Inflammatory macrophage (primary cell): Measurements from ENCODE around the gene NNMT.

Experiments
- DNase-seq, 2 donors: peaks; one replicate each; pipeline ENCODE4 v3.0.0-alpha.2; 2020 to 2022
- total RNA-seq, 18 experiments: gene quantifications; one replicate each; lab custom pipeline; 2026; ENCODE audit warnings: mixed read lengths in 6 of 18, inconsistent platforms in 2 of 18; lab: John Stamatoyannopoulos, UW

The NNMT gene
- total RNA-seq, result 0 to 0.21 (median 0) reads per million in 18 experiments

DNA sequence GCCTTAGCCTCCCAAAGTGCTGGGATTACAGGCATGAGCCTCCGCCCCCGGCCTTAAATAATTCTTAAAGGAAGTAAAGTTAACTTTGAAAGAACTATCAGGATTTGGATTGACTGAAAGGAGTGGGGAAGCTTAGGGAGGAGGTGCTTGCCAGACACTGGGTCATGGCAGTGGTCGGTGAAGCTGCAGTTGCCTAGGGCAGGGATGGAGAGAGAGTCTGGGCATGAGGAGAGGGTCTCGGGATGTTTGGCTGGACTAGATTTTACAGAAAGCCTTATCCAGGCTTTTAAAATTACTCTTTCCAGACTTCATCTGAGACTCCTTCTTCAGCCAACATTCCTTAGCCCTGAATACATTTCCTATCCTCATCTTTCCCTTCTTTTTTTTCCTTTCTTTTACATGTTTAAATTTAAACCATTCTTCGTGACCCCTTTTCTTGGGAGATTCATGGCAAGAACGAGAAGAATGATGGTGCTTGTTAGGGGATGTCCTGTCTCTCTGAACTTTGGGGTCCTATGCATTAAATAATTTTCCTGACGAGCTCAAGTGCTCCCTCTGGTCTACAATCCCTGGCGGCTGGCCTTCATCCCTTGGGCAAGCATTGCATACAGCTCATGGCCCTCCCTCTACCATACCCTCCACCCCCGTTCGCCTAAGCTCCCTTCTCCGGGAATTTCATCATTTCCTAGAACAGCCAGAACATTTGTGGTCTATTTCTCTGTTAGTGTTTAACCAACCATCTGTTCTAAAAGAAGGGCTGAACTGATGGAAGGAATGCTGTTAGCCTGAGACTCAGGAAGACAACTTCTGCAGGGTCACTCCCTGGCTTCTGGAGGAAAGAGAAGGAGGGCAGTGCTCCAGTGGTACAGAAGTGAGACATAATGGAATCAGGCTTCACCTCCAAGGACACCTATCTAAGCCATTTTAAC lies at the start of gene NNMT:
Gene NNMT, plus strand, starts transcription at position 724 of the 929 bp plus-strand sequence. Its CDS starts 158 bp downstream, at position 882.
- DNase-seq, result no peak

DNA sequence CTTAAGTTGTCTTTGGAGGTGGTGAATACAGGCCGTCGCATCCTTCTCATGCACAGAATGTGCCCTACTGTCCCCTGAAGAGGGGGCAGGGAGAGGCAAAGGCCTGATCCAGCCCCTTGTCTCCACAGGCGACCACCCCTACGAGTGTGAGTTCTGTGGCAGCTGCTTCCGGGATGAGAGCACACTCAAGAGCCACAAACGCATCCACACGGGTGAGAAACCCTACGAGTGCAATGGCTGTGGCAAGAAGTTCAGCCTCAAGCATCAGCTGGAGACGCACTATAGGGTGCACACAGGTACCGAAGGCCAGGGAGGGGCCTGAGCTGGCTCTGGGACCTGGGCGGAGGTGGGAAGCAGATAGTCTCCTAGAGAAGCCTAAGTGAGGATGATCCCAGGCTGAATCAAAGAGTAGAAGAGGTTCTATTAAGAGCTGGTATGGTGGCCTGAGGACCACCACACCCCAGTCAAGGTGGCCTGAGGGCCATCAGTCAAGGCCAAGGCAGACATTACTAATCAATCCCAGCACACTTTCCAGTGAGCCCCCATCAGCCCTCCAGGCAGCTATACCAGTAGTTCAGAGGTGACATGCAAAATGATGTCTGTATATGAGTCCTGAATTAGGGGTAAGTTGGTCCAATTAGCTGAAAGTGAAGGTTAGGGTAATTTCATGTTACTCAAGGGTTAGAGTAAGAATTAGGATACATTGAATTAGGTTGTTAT lies 49.0 kb upstream of the NNMT start:
- no peak for DNase-seq

DNA sequence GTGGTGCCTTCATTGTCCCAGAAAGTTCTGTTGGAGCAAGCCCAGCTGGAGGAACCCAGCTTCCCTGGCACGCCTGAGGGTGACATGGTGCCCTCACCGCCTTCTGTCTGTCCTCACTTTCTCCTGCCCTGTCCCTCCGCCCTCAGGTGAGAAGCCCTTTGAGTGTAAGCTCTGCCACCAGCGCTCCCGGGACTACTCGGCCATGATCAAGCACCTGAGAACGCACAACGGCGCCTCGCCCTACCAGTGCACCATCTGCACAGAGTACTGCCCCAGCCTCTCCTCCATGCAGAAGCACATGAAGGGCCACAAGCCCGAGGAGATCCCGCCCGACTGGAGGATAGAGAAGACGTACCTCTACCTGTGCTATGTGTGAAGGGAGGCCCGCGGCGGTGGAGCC lies 46.0 kb upstream of the NNMT start:
- DNase-seq, result no peak

DNA sequence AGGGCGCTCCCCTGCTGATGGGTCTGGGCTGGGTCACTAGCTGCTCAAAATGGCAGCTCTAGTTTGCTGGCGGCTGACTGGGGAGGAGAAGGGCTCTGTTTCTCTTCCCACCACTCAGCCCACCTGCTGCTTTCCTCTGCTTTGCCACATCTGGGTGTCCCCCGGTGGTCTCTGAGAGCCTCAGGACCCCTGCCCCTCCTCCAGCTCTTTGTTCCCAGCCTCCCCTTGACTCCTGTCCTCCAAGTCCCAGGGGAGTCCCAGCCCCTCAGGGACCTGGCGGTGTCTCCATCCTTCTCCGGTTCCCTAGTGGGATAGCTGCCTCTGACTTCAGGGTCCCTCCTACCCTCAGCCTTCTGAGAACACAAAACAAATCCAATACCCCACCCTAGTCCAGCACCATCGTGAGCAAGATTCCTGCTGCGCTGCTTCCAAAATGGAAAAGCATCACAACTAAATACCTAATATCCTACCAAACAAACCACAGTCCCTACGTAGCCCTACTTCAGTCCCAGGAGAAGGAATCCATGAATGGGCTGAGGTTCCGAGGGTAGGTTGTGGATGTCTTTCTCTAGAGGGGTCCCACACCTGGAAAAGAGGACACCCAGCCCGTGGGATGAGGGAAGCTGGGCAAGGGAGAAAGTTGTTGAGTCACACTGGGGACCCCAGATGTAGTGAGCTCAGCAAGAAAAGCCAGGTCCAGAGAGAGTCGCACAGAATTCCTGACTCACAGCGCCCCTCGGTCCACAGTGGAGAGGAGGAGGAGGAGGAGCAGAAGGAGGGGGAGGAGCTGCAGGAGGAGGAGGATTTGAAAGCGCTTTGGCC lies 45.0 kb upstream of the NNMT start:
- DNase-seq, result no peak

DNA sequence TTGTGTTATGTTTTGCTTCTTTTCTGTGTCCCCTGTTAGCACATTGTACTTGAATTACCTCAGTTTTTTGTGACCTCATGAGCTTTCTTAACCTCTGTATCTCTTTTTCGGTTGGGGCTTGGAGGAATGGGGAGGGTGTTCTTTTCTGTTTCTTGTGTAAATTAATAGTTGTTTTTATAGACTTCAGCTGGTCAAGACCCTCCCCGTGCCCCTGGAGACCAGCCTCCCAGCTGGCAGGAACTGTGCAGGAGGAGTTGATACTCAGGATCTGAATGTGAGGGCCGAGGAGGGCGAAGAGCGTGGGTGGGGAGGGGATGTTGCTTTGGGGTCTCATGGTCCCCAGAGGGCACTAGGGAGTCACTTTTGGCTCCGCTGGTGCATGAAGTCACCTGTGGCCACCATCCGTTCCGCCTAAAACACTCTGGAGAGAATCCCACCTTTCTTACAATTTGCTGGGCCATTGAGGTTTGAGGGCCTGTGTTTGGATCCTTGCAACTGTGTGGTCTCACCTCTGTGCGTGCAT lies 44.3 kb upstream of the NNMT start:
- DNase-seq, result no peak

DNA sequence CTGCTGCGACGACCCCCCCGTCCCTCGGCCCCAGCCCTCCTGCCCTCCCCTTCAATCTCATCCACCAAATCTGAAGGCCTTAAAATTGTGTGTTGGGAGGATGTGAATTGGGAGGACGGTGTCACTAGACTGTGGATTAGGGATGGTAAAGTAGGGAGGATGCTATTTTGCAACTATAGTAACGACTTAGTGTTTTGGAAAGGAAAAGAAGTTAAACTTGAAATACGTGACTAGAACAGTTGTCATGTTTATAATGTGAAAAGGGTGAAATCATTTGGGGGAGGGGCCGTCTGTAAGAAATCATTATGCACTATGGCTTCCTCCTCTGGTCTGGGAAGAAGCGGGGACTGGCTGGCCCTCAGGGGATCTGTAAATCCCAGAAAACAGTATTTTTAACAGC lies 43.4 kb upstream of the NNMT start:
- DNase-seq, result no peak

DNA sequence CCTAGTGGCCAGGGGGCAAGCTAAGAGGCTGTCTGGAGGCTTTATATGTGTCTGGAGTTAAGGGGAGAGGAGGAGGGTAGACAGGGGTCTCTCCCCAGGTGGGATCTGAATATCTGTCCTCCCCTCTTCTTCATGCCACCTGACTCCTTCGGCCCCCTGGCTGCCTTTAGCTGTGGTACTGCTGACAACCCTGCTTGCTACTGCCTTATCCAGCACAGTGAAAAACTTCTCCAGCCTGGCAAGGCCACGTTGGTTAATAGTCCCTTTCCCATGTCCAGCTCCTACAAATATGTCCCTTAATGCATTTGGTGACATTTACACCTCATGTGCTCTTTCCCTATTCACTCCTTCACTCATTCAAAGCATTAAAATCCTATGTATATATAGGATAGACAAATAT lies 42.4 kb upstream of the NNMT start:
- DNase-seq, result no peak

DNA sequence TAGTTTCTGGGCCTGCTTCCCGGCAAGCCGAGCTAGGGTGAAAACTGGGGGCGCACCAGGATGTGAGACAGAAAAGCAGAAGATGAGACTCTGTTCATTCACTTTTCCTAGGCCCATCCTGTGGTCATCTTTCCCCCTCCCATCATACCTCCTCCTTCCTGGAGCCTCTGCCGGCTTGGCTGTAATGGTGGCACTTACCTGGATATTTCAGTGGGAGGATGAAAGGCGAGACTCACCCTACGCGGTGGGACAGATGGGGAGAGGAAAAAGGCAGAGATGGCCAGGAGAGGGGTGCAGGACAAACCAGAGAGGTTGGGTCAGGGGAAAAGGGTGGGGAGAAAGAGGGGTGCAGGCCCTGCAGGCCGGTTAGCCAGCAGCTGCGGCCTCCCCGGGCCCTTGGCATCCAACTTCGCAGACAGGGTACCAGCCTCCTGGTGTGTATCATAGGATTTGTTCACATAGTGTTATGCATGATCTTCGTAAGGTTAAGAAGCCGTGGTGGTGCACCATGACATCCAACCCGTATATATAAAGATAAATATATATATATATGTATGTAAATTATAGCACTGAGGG lies 41.5 kb upstream of the NNMT start:
- DNase-seq, result no peak

DNA sequence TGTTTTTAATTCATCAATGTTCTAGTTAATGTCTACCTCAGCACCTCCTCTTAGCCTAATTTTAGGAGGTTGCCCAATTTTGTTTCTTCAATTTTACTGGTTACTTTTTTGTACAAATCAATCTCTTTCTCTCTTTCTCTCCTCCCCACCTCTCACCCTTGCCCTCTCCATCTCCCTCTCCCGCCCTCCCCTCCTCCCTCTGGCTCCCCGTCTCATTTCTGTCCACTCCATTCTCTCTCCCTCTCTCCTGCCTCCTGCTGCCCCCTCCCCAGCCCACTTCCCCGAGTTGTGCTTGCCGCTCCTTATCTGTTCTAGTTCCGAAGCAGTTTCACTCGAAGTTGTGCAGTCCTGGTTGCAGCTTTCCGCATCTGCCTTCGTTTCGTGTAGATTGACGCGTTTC lies 40.9 kb upstream of the NNMT start:
- DNase-seq, result no peak

DNA sequence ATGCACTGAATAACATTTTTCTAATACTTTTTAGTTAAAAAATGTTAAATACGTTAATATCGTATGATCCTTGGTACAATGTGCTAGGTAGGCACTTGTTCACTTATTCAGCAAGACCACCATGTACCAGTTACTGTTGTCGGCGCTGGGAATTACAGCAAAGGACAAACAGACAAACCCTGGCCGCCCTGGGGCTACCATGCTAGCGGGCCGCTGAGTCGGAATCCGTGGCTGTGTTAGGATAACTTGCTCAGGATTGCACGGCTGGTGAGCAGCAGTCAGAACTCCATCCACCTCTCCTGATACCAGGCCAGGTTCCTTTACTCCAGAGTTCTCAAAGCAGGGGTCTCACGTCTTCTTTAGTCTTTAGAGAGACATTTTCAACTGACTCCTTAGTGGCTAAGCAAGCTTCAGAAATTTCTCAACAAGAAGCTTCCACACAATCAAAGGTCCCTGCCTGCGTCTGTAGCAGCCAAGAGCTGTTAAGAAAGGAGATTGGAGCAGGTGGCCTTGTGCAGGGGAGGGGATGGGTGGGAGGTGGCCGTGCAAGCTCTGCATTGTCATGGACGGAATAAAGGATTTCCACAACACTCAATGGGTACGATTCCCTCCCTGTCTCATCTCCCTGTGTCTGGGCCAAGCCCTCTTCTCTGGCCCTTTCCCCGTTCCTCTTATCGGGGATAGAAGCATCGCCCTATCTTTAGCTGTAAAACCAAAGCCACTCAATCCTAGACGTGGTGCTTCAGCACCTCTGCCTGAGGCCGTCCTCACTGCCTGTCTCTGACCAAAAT lies 39.8 kb upstream of the NNMT start:
- DNase-seq, result no peak

DNA sequence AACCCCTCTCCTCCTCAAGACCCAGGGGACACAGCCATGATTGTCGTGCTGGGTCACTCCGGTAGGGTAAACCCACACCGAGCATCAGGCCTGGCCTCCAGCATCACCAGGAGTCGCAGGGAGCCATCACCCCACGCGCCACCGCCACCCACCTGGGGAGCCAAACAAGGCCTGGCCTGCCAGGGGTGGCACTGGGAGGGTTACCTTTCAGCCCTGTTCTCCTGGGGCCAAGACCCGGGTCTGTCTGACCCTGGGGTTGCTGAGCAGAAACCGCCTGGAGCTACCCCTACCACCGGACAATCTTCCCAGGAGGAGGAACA lies 39.3 kb upstream of the NNMT start:
- DNase-seq, result no peak

DNA sequence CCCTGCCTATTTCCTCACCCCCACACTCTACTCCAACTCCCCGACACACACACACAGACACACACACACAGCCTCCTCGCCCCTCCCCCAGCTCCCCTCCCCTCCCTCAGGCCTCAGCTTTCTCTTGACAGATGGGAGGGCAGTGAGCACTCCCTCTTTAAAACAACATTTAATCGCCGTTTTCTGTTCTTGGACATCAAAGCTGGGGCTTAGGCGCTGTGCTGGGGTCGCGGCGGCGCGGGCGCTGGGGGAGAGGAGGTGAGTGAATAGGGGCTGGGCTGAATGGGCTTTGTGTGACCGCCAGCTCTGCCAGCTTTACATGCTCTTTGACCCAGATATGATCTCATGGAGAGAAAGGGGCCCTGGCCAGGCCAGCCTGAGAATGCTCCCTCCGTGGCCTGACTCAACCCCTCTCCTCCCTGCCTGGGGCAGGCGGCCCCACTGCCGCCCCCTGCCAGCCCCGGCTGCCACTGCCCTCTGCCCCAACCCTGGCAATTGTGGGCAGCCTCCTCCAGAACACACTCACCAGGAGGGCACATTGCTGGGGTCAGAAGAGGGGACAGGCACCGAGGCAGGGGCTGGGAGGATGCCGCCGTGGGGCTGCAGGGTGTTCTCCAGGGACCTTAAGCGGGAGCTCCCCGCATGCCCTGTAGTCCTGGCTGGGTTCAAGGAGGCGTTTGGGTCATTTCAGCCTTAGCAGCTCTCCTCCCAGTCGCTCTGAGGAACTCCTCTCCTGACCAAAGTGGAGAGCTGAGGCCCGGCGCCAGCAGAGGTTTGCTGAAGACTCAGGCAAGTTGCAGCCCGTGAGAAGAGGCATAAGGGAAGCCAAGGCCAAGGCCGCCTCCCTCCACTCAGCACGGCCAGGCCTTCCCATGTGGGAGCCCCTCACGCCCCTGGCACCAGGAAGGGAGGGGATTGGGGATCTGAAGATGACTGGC lies 38.3 kb upstream of the NNMT start:
- no peak for DNase-seq

DNA sequence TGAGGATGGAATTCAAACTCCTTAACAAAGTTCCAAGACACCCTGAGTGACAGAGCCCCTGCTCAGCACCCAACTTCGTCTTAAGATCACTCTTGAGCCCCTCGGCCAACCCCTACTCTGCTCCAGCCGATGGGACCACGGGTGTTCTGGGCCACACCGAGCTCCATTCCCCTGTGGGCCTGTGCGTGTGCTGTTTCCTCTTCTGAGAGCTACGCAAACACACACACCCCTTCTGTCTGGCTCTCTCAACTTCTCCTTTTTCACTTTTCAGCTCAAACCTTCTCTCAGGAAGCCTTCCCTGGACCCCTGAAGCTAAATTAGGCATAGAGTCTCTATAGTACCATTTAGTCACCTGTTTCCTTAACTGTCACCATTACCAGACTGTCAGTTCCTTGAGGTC lies 37.5 kb upstream of the NNMT start:
- peak; percentile 41 to 43 for DNase-seq

DNA sequence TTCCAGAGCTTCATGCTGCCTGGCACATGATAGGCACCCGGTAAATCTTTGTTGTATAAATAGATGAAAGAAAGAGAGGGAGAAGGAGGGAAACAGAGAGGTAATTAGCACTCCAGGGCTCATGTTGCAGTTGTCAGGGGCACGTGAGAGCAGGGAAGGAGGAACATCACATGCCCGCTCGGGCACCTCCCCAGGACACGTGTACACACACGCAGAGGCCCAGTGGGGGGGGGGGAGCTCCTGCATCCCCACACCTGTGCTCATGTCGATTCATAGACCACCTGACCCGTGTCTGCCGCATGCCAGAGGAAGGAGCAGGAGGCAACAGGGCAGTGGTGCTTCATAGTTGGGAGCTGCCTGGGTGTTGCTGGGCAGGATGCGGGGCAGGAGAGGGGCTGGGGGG lies 37.1 kb upstream of the NNMT start:
- peak in 1 of 2 donors; percentile 6 for DNase-seq

DNA sequence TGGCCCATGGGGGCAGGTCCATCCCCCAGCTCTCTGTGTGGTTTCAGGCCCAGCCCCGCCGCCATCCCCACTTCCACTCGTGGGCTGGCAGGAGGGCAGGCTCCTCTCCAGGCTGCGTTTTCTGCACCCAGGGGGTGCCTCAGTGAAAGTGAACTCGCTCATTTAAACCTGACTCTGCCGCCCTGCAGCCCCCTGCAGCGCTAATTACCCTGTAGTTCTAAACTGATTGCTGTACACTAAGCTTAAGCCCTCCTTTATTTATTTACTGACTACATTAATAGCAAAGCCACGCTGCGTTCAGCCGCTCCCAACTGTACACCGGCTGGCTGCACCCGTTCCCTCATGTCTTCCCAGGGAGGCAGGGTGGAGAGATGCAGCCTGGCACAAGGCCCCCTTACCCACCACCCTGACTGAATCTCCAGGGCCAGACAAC lies 36.6 kb upstream of the NNMT start:
- DNase-seq, result no peak

DNA sequence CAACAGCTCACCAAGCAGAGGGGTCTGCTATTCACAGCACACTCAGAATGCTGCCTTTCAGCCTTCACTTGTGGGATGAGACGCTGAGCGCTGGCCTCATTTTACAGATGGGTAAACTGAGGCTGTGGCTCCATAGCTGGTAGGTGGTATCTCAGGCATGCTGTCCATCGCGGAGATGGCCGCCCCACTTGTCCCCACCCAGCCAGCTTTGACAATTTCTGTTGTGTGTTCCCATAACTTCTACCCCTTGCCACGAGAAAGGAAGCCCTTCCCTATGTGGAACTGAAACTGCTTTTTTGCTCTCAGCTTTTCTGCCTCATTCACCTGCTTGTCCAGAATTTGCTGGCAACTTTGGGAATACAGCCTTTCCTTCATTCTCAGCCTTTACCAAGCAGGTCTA lies 36.1 kb upstream of the NNMT start:
- no peak for DNase-seq

DNA sequence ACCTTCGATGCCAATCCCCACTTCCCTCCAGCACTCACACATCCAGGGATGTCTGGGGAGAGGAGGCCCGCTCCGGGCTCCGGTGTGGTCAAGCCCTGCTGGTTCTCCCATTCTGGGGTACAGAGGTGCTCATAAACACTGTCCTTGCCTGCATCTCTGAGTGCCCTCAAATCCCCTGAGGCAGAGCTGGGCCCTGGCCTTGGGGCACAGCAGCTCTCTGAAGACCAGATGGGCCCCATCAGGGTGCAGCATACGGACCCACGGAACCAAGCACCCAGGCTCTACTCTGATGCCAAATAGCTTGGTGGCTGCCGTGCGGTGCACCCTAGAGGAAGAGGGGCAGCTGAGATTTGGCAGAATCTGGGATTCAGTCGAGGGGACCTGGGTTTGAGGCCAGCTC lies 35.7 kb upstream of the NNMT start:
- no peak for DNase-seq

DNA sequence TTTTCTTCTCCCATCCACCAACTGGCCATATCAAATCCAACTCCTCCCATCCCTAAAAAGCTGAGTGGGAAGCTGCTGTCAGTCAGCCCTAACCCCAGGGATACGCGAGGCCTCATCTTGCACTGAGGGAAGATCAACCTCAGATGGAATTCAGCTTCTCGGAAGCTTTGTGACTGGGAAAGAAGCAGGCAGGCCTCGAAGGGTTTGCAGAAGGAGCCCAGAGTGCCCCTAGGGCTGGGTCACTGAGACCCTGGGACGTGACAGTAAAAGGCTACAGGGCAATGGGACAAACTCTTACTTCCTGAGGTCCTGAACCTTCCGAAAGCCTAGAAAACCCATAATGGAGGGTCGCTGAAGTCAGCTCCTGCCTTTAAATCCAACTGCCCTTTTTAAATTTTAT lies 34.4 kb upstream of the NNMT start:
- DNase-seq, result no peak

DNA sequence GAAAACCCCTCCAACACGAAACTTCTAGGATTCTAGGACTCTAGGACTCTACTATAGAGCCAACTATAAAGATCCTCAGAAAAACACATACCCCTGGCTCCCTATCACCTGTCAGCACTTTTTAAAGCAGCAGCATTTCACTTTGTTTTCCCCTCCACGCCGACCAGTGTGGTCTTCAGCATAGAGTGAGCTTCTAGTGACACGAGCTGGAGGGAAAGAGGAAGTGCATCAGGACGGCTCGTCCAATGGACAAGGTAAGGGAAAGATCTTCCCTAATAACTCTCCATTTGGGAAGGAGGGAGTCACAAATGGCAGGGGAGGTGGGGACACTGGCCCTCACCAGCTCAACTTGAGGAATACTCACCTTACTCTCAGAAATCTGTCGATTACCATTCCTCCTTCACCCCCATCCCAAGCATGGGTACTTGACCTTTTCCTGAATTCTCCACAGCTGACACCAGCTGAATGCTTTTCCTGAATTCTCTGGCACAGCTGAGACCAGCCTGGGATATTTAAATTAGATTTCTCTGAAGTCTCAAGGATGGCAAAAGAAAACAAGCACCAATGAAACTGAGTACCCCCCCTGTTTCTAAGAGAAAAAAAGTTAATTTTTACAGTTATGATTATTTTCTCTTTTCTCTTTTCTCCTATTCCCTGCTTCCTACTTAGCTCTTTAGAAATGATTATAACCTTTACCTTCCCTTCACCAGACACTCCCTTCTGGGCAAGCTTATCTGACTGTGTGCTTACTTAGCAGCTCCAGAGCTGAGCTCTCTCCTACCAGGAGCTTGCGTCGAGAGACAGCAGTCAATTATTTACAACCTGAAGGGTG lies 33.3 kb upstream of the NNMT start:
- DNase-seq, result peak in 1 of 2 donors; percentile 26
